ENCODE results near the gene CYP2A13.

DNA sequence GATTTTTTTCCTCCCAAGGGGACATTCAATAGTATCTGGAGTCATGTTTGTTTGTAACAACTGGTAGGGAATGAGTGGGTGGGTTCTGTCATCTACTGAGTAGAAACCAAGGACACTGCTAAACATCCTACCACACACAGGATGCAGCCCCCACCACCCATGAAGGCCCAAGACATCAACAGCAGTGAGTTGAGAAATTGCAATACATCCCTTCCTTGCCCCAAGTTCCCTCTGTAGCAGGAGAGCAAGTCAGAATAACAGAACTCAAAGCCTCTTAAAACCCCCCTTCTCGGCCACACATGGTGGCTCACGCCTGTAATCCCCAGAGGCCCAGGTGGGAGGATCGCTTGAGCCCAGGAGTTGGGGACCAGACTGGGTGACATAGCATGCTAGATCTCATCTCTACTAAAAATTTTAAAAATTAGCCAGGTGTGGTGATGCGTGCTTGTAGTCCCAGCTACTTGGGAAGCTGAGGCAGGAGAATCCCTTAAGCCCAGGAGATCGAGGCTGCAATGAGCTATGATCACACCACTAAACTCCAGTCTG is 23.6 kb downstream of the CYP2A13 start:
- no peak for TF ChIP-seq NFE2L1 (CRISPR knock-in tag; IDR thresholded peaks at IDR 0.05)
- TF ChIP-seq, protein P1, sequence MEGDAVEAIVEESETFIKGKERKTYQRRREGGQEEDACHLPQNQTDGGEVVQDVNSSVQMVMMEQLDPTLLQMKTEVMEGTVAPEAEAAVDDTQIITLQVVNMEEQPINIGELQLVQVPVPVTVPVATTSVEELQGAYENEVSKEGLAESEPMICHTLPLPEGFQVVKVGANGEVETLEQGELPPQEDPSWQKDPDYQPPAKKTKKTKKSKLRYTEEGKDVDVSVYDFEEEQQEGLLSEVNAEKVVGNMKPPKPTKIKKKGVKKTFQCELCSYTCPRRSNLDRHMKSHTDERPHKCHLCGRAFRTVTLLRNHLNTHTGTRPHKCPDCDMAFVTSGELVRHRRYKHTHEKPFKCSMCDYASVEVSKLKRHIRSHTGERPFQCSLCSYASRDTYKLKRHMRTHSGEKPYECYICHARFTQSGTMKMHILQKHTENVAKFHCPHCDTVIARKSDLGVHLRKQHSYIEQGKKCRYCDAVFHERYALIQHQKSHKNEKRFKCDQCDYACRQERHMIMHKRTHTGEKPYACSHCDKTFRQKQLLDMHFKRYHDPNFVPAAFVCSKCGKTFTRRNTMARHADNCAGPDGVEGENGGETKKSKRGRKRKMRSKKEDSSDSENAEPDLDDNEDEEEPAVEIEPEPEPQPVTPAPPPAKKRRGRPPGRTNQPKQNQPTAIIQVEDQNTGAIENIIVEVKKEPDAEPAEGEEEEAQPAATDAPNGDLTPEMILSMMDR (IDR thresholded peaks at IDR 0.05) = no peak
- no peak for TF ChIP-seq CREB1 (CRISPR knock-in tag; IDR thresholded peaks at IDR 0.05)
- no peak for TF ChIP-seq ZNF671 (CRISPR knock-in tag; IDR thresholded peaks at IDR 0.05)
- no peak for TF ChIP-seq NR3C1 (CRISPR knock-in tag; conservative IDR thresholded peaks at IDR 0.05; ENCODE audit: low read depth)
- TF ChIP-seq, protein P2, sequence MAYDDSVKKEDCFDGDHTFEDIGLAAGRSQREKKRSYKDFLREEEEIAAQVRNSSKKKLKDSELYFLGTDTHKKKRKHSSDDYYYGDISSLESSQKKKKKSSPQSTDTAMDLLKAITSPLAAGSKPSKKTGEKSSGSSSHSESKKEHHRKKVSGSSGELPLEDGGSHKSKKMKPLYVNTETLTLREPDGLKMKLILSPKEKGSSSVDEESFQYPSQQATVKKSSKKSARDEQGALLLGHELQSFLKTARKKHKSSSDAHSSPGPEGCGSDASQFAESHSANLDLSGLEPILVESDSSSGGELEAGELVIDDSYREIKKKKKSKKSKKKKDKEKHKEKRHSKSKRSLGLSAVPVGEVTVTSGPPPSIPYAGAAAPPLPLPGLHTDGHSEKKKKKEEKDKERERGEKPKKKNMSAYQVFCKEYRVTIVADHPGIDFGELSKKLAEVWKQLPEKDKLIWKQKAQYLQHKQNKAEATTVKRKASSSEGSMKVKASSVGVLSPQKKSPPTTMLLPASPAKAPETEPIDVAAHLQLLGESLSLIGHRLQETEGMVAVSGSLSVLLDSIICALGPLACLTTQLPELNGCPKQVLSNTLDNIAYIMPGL (CRISPR knock-in tag; IDR thresholded peaks at IDR 0.05) = no peak
- TF ChIP-seq, protein P3, sequence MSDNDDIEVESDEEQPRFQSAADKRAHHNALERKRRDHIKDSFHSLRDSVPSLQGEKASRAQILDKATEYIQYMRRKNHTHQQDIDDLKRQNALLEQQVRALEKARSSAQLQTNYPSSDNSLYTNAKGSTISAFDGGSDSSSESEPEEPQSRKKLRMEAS (CRISPR knock-in tag; IDR thresholded peaks at IDR 0.05) = no peak
- TF ChIP-seq NFYB (CRISPR knock-in tag; conservative IDR thresholded peaks at IDR 0.05; ENCODE audit: low read depth) = no peak
- TF ChIP-seq, protein P4, sequence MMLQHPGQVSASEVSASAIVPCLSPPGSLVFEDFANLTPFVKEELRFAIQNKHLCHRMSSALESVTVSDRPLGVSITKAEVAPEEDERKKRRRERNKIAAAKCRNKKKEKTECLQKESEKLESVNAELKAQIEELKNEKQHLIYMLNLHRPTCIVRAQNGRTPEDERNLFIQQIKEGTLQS (CRISPR knock-in tag; conservative IDR thresholded peaks at IDR 0.05) = no peak
- TF ChIP-seq, protein P5, sequence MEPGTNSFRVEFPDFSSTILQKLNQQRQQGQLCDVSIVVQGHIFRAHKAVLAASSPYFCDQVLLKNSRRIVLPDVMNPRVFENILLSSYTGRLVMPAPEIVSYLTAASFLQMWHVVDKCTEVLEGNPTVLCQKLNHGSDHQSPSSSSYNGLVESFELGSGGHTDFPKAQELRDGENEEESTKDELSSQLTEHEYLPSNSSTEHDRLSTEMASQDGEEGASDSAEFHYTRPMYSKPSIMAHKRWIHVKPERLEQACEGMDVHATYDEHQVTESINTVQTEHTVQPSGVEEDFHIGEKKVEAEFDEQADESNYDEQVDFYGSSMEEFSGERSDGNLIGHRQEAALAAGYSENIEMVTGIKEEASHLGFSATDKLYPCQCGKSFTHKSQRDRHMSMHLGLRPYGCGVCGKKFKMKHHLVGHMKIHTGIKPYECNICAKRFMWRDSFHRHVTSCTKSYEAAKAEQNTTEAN (CRISPR knock-in tag; IDR thresholded peaks at IDR 0.05) = no peak

Measured in WTC11 (cell line).